ENCODE results near the gene MASP1.

MASP1 gene

DNA sequence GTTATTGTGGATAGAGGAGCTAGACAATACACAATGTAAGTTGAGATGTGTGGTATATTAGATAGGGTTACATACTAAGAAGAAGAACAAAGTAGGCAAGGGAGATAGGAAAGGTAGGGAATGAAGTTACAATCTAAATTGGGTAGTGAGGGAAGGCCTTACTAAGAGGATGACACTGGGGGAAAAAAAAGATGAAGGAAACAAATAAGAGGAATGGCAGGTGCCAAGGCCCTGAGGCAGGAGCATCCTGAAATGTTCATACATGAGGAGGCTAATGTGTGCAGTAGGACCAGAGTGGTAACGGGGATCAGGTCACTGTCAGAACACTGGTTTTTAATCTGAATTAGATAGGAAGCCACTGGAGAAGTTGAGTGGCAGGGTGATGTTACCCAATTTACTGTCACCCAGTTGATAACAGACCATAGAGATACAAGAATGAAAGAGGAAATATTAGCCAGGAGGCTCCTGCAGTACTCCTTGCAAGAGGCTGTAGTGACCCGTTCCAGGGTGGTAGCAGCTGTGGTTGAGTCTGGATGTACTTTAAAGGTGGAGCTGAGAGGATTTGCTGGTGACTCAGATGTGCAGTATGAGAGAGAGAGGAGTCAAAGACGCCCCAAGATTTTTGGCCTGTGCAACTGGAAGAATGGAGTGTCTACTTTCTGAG, 79.9 kb downstream of the MASP1 start:
- TF ChIP-seq, protein P1, sequence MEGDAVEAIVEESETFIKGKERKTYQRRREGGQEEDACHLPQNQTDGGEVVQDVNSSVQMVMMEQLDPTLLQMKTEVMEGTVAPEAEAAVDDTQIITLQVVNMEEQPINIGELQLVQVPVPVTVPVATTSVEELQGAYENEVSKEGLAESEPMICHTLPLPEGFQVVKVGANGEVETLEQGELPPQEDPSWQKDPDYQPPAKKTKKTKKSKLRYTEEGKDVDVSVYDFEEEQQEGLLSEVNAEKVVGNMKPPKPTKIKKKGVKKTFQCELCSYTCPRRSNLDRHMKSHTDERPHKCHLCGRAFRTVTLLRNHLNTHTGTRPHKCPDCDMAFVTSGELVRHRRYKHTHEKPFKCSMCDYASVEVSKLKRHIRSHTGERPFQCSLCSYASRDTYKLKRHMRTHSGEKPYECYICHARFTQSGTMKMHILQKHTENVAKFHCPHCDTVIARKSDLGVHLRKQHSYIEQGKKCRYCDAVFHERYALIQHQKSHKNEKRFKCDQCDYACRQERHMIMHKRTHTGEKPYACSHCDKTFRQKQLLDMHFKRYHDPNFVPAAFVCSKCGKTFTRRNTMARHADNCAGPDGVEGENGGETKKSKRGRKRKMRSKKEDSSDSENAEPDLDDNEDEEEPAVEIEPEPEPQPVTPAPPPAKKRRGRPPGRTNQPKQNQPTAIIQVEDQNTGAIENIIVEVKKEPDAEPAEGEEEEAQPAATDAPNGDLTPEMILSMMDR (IDR thresholded peaks at IDR 0.05; ENCODE audit: extremely low read depth, insufficient read depth, missing control alignments): no peak
- in situ Hi-C loops (cut with MboI; ENCODE audit: low pct_unique_long_range_greater_than_20kb, low sequenced_read_pairs, unreplicated experiment): no loop called here
- DNase-seq (ENCODE audit: low spot score): no peak

DNA sequence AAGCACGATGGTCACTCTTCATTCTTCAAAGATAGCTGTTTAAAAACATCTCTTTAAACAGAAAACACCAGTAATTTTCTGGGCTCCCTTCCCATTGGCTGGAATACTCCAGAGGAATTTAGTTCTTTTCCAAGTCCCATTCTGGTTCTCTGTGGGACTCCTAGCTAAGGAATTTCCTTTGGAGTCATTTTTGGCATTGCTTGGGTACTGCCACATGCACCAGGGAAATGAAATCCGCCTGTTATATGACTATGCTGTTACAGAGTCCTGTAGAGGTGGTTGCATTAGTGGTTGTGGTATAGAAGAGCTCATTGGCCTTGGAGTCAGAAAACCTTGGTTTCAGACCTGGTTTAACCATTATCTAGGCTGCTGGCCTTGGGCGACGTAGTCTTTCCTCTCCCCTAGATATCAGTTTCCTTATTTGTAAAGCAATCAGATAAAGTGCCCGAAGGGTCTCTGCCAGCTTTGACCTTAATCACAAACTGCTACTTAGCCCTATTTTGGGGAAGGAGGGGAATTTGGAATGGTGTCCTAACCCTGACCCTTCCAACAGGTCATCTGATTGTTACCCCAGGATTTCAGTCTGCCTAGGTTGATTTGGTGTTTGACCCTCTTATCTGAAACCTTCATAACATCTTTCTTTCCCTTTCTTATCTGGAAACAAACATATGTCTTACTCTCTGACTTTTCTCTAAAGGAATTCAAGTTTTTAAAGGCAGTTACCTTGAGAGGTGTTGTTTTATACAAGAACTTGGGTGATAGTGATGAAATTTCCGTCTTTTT, 80.8 kb downstream of the MASP1 start:
- no peak for DNase-seq (ENCODE audit: low spot score)
- TF ChIP-seq, protein P1 (IDR thresholded peaks at IDR 0.05; ENCODE audit: extremely low read depth, insufficient read depth, missing control alignments): no peak
- in situ Hi-C loops (cut with MboI; ENCODE audit: low pct_unique_long_range_greater_than_20kb, low sequenced_read_pairs, unreplicated experiment): no loop called here

DNA sequence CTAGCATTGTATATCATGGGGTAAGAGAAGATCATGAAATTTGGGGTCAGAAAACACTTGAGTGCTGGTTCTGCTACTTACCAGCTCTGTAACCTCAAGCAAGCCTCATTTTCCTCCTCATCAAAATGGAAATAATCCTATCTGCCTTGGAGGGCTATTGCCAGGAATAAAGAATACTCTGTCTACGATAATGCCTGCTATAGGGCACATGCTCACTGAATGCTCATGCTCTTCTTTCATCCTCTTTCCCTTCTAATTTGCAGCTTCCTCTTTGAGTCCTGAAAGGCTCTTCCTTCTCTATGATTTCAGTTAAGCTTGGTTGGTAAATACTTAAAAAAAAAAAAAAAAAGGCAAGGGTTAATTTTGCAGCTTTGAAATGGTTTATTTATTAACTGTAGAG, 81.4 kb downstream of the MASP1 start:
- DNase-seq (ENCODE audit: low spot score): no peak
- TF ChIP-seq, protein P1 (IDR thresholded peaks at IDR 0.05; ENCODE audit: extremely low read depth, insufficient read depth, missing control alignments): no peak
- in situ Hi-C loops (cut with MboI; ENCODE audit: low pct_unique_long_range_greater_than_20kb, low sequenced_read_pairs, unreplicated experiment): no loop called here

DNA sequence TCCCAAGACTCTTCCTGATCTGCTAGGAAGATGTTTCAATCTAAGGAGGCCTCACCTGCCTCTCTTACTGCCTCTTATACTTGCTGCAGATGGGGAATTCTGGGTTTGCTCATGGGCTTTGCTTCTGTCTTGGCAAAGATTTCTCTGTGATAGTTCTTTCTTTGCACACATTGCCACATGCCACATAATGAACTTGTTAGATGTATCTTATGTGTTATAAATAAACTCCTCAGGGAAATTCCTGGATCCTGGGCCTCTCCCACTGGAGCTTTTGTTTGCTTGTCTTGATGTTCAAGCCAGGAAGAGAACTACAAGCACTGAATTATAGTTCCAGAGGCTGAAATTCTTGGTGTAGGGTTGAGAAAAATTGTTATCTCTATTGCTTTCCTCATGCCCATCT, 82.0 kb downstream of the MASP1 start:
- in situ Hi-C loops (cut with MboI; ENCODE audit: low pct_unique_long_range_greater_than_20kb, low sequenced_read_pairs, unreplicated experiment): no loop called here
- TF ChIP-seq, protein P1 (IDR thresholded peaks at IDR 0.05; ENCODE audit: extremely low read depth, insufficient read depth, missing control alignments): no peak
- DNase-seq (ENCODE audit: low spot score): no peak

DNA sequence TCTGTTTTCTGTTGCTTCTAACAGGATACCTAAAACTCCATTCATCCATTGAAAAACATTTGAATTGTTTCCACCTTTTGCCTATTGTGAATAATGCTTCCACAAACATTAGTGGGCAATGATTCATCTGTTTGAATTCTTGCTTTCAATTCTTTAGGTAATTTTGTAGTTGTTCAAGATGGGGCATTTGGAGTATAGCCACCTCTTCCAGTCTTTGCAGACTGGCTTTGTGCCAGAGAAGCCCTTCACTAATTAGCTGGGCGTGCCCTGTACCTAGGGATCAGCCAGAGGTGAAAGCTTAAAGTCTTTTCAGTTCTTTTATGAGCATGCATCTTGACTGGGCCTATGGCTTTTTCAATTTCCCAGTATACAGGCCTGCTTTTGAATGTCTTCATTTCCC, 83.4 kb downstream of the MASP1 start:
- TF ChIP-seq, protein P1 (IDR thresholded peaks at IDR 0.05; ENCODE audit: extremely low read depth, insufficient read depth, missing control alignments): no peak
- no peak for DNase-seq (ENCODE audit: low spot score)
- in situ Hi-C loops (cut with MboI; ENCODE audit: low pct_unique_long_range_greater_than_20kb, low sequenced_read_pairs, unreplicated experiment): no loop called here

DNA sequence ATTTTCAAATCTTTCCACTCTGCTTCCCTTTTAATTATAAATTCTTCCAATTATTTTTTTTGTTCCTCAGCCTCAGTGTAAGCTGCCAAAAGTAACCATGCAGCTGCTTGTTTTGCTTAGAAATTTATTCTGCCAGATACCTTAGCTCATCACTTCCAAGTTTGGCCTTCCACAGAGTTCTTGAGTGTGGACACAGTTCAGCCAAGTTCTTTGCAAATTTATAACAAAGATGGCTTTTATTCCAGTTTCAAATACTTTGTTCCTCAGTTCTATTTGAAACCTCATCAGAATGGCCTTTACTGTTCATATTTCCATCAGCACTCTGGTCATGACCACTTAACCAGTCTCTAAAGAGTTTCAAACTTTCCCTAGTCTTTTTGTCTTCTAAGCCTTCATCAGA, 83.9 kb downstream of the MASP1 start:
- TF ChIP-seq, protein P1 (IDR thresholded peaks at IDR 0.05; ENCODE audit: extremely low read depth, insufficient read depth, missing control alignments): no peak
- in situ Hi-C loops (cut with MboI; ENCODE audit: low pct_unique_long_range_greater_than_20kb, low sequenced_read_pairs, unreplicated experiment): no loop called here

More for the DNA sequence above, 83.9 kb downstream of the MASP1 start:
- no peak for DNase-seq (ENCODE audit: low spot score)
